Neutrophil (primary cell): ENCODE measurements around the gene FAAP20.

Experiments used
- H3K27ac ChIP-seq: fragments of 200-600 bp; sonication (generic); 2 replicates; pipeline ENCODE4 v1.5.1; 2016; ENCODE audit warnings: mild to moderate bottlenecking, moderate library complexity
- H3K27me3 ChIP-seq: fragments of 200-600 bp; sonication (generic); 2 replicates; pipeline ENCODE4 v1.6.0; 2016; ENCODE audit warnings: mild to moderate bottlenecking
- H3K36me3 ChIP-seq: fragments of 200-600 bp; sonication (generic); 2 replicates; pipeline ENCODE4 v1.5.1; 2017
- H3K4me1 ChIP-seq, 2 experiments: fragments of 200-600 bp in 1 of 2; sonication (generic) in 1 of 2; 1 replicate in 1 of 2; 2 replicates in 1 of 2; pipeline versions ENCODE4 v1.5.1 to v1.6.1; 2013 to 2016; ENCODE audit warnings: low read depth in 1 of 2, low read length in 1 of 2, mild to moderate bottlenecking in 1 of 2, moderate library complexity in 1 of 2; ENCODE audit not compliant: control insufficient read depth in 1 of 2, insufficient read depth in 1 of 2
- H3K4me3 ChIP-seq, 2 experiments: fragments of 200-600 bp in 1 of 2; sonication (generic) in 1 of 2; 1 replicate in 1 of 2; 2 replicates in 1 of 2; pipeline ENCODE4 v1.5.1; 2013 to 2016; ENCODE audit warnings: low read depth in 1 of 2, low read length in 1 of 2, mild to moderate bottlenecking in 1 of 2, moderate library complexity in 1 of 2
- H3K9me3 ChIP-seq: fragments of 200-600 bp; sonication (generic); 2 replicates; pipeline ENCODE4 v1.5.1; 2016
- CTCF ChIP-seq: fragments of 200-600 bp; sonication (generic); IDR thresholded peaks from 2 replicates; pipeline ENCODE4 v1.5.1; 2016; ENCODE audit warnings: antibody characterized with exemption

Gene FAAP20

GRCh38 chr1:2229037-2229864 is 34.7 kb upstream of the FAAP20 start:
- no peak for TF ChIP-seq CTCF
- peaks cover 56 to 59% of the 10 kb centered on the region in 2 experiments for H3K4me1 ChIP-seq
- H3K36me3 ChIP-seq, result no peaks in the 10 kb centered on the region
- H3K9me3 ChIP-seq, result no peaks in the 10 kb centered on the region
- peak overlapping the region; percentile 85 to 97 for H3K4me3 ChIP-seq
- peak overlapping the region; percentile 83 for H3K27ac ChIP-seq
- peaks cover 28% of the 10 kb centered on the region for H3K27me3 ChIP-seq

- no peak for TF ChIP-seq CTCF
- Histone ChIP-seq H3K36me3 (no peaks in the 10 kb centered on the region), H3K9me3 (no peaks in the 10 kb centered on the region), H3K27me3 (peaks cover 30% of the 10 kb centered on the region), H3K4me1 (peaks cover 50 to 53% of the 10 kb centered on the region in 2 experiments), H3K4me3 (peak overlapping the region; percentile 85 to 97), H3K27ac (peak overlapping the region; percentile 83)
Observed at GRCh38 chr1:2228694-2229036, 34.1 kb upstream of the FAAP20 start.

GRCh38 chr1:2228157-2228594 is 33.6 kb upstream of the FAAP20 start, which contains the start of gene SKI:
SKI (plus strand) TSS chr1:2228319; CDS start chr1:2228767, 448 bp downstream.
- Histone ChIP-seq H3K9me3 (no peaks in the 10 kb centered on the region), H3K4me1 (peaks cover 45 to 48% of the 10 kb centered on the region in 2 experiments), H3K27ac (peak within 1 kb of the TSS; percentile 91), H3K4me3 (peak within 1 kb of the TSS; percentile 85 to 97), H3K27me3 (peaks cover 30% of the 10 kb centered on the region), H3K36me3 (no peaks in the 10 kb centered on the region)
- no peak for TF ChIP-seq CTCF

- H3K27me3 ChIP-seq, result peaks cover 30% of the 10 kb centered on the region
- H3K9me3 ChIP-seq, result no peaks in the 10 kb centered on the region
- H3K4me3 ChIP-seq, result peak overlapping the region; percentile 71 to 74
- TF ChIP-seq CTCF, result peak; percentile 76
- H3K36me3 ChIP-seq, result no peaks in the 10 kb centered on the region
- H3K4me1 ChIP-seq, result peaks cover 39 to 42% of the 10 kb centered on the region in 2 experiments
- H3K27ac ChIP-seq, result peak overlapping the region; percentile 91
Observed at GRCh38 chr1:2227346-2228156, 33.0 kb upstream of the FAAP20 start.

GRCh38 chr1:2226525-2227345 is 32.2 kb upstream of the FAAP20 start:
- Histone ChIP-seq H3K4me1 (peaks cover 31 to 34% of the 10 kb centered on the region in 2 experiments), H3K36me3 (no peaks in the 10 kb centered on the region), H3K9me3 (no peaks in the 10 kb centered on the region), H3K4me3 (peak overlapping the region; percentile 71 to 74), H3K27ac (peak overlapping the region; percentile 91), H3K27me3 (peaks cover 30% of the 10 kb centered on the region)
- no peak for TF ChIP-seq CTCF
